HEK293 (cell line): ENCODE measurements around the gene LBX1.

Experiments used
- CTCF ChIA-PET: fragments of 350-600 bp; formaldehyde crosslinking; extraction: SDS; loops from one replicate; lab custom pipeline; 2021; ENCODE audit warnings: antibody characterized with exemption; lab: Yijun Ruan, JAX
- POLR2A ChIA-PET: fragments of 300-600 bp; formaldehyde crosslinking; extraction: SDS; loops from one replicate; lab custom pipeline; 2020; ENCODE audit warnings: antibody characterized with exemption, inconsistent platforms; lab: Yijun Ruan, JAX
- H3K27ac ChIP-seq: fragments of 200-500 bp; sonication (Bioruptor generic); 2 replicates; pipeline ENCODE4 v1.5.1; 2014; ENCODE audit warnings: low read depth, low read length, control low read depth, inconsistent platforms; ENCODE audit errors: extremely low read depth
- H3K36me3 ChIP-seq, 2 experiments: fragments of 200-500 bp in 1 of 2; sonication (Bioruptor generic) in 1 of 2; 1 replicate in 1 of 2; 2 replicates in 1 of 2; pipeline ENCODE4 v1.5.1; 2014 to 2017; ENCODE audit warnings: inconsistent platforms in 2 of 2, low read length in 2 of 2; ENCODE audit not compliant: control insufficient read depth in 2 of 2, insufficient read depth in 1 of 2
- H3K4me1 ChIP-seq: fragments of 200-500 bp; sonication (Bioruptor generic); 2 replicates; pipeline ENCODE4 v1.5.1; 2014; ENCODE audit warnings: mild to moderate bottlenecking, low read length, inconsistent platforms; ENCODE audit not compliant: control insufficient read depth, insufficient read depth
- H3K4me3 ChIP-seq: 2 replicates; pipeline ENCODE4 v1.5.1; 2011; ENCODE audit warnings: low read depth, mild to moderate bottlenecking, control low read depth, low read length, moderate library complexity
- H3K9me3 ChIP-seq: fragments of 200-500 bp; sonication (Bioruptor generic); 2 replicates; pipeline ENCODE4 v1.5.1; 2014; ENCODE audit warnings: low read depth, low read length, inconsistent platforms; ENCODE audit not compliant: control insufficient read depth, insufficient read depth
- BCL11B ChIP-seq: fragments of 450-650 bp; formaldehyde crosslinking; IDR thresholded peaks from 2 replicates; pipeline ENCODE4 v1.5.1; 2016; ENCODE audit warnings: low read depth, missing biosample characterization, missing genetic modification characterization
- GLI2 ChIP-seq: fragments of 450-650 bp; formaldehyde crosslinking; IDR thresholded peaks from 2 replicates; pipeline ENCODE4; 2017; ENCODE audit warnings: missing biosample characterization, missing genetic modification characterization, low read depth, borderline replicate concordance
- IKZF3 ChIP-seq: fragments of 450-650 bp; IDR thresholded peaks from 2 replicates; pipeline ENCODE4 v1.5.0; 2018; ENCODE audit warnings: missing biosample characterization, mild to moderate bottlenecking, missing genetic modification characterization, moderate library complexity
- KLF1 ChIP-seq: fragments of 450-650 bp; formaldehyde crosslinking; IDR thresholded peaks from 2 replicates; pipeline ENCODE4 v1.5.1; 2016; ENCODE audit warnings: missing biosample characterization, missing genetic modification characterization
- SALL2 ChIP-seq: fragments of 450-650 bp; formaldehyde crosslinking; IDR thresholded peaks from 2 replicates; pipeline ENCODE4 v1.5.0; 2017; ENCODE audit warnings: missing biosample characterization, mild to moderate bottlenecking, missing genetic modification characterization, borderline replicate concordance
- SP7 ChIP-seq: fragments of 450-650 bp; formaldehyde crosslinking; IDR thresholded peaks from 2 replicates; pipeline ENCODE4 v1.5.1; 2016; ENCODE audit warnings: missing biosample characterization, missing genetic modification characterization
- TRIM28 ChIP-seq: IDR thresholded peaks from 2 replicates; pipeline ENCODE4 v1.6.1; 2011; ENCODE audit warnings: low read length, control low read depth, borderline replicate concordance
- ZFP3 ChIP-seq: fragments of 450-650 bp; formaldehyde crosslinking; IDR thresholded peaks from 2 replicates; pipeline ENCODE4 v1.5.1; 2016; ENCODE audit warnings: low read depth, missing biosample characterization, missing genetic modification characterization
- ZNF10 ChIP-seq: fragments of 450-650 bp; formaldehyde crosslinking; IDR thresholded peaks from 2 replicates; pipeline ENCODE4 v1.5.1; 2017; ENCODE audit warnings: missing biosample characterization, missing genetic modification characterization
- ZNF169 ChIP-seq: fragments of 450-650 bp; formaldehyde crosslinking; IDR thresholded peaks from 2 replicates; pipeline ENCODE4 v1.5.1; 2016; ENCODE audit warnings: missing biosample characterization, missing genetic modification characterization
- ZNF2 ChIP-seq: fragments of 450-650 bp; formaldehyde crosslinking; IDR thresholded peaks from 2 replicates; pipeline ENCODE4 v1.5.1; 2016; ENCODE audit warnings: missing biosample characterization, missing genetic modification characterization
- ZNF274 ChIP-seq, 2 experiments: fragments of 200-500 bp in 1 of 2; fragments of 450-650 bp in 1 of 2; sonication (Bioruptor generic) in 1 of 2; formaldehyde crosslinking in 1 of 2; IDR thresholded peaks; 2 replicates each; pipeline versions ENCODE4 v1.5.1 to v1.6.1; 2014 to 2016; ENCODE audit warnings: borderline replicate concordance in 1 of 2, inconsistent platforms in 1 of 2, low read length in 1 of 2, missing biosample characterization in 1 of 2, missing genetic modification characterization in 1 of 2
- ZNF530 ChIP-seq: fragments of 450-650 bp; formaldehyde crosslinking; IDR thresholded peaks from 2 replicates; pipeline ENCODE4 v1.5.1; 2016; ENCODE audit warnings: low read depth, missing biosample characterization, missing genetic modification characterization
- ZNF555 ChIP-seq: fragments of 450-650 bp; formaldehyde crosslinking; conservative IDR thresholded peaks from 2 replicates; pipeline ENCODE4 v1.5.1; 2017; ENCODE audit warnings: missing biosample characterization, mild to moderate bottlenecking, missing genetic modification characterization, inconsistent platforms
- ZNF624 ChIP-seq: fragments of 450-650 bp; formaldehyde crosslinking; IDR thresholded peaks from 2 replicates; pipeline ENCODE4 v1.5.1; 2017; ENCODE audit warnings: missing biosample characterization, missing genetic modification characterization
- ZNF654 ChIP-seq: fragments of 450-650 bp; formaldehyde crosslinking; IDR thresholded peaks from 2 replicates; pipeline ENCODE4 v1.5.1; 2016; ENCODE audit warnings: low read depth, missing biosample characterization, missing genetic modification characterization
- ZNF670 ChIP-seq: fragments of 450-650 bp; formaldehyde crosslinking; IDR thresholded peaks from 2 replicates; pipeline ENCODE4 v1.5.1; 2016; ENCODE audit warnings: missing biosample characterization, missing genetic modification characterization, low read depth
- ZSCAN16 ChIP-seq: fragments of 450-650 bp; formaldehyde crosslinking; IDR thresholded peaks from 2 replicates; pipeline ENCODE4 v1.5.1; 2016; ENCODE audit warnings: missing biosample characterization, missing genetic modification characterization
- TF ChIP-seq, protein P1 (sequence below): fragments of 450-650 bp; formaldehyde crosslinking; IDR thresholded peaks from 2 replicates; pipeline ENCODE4 v1.5.1; 2016; ENCODE audit warnings: missing biosample characterization, missing genetic modification characterization
- TF ChIP-seq, protein P2 (sequence below): fragments of 450-650 bp; formaldehyde crosslinking; IDR thresholded peaks from 2 replicates; pipeline ENCODE4 v1.5.1; 2016; ENCODE audit warnings: missing biosample characterization, missing genetic modification characterization
- TF ChIP-seq, protein P3 (sequence below): fragments of 450-650 bp; formaldehyde crosslinking; IDR thresholded peaks from 2 replicates; pipeline ENCODE4 v1.5.1; 2017; ENCODE audit warnings: missing biosample characterization, missing genetic modification characterization

Gene LBX1

DNA sequence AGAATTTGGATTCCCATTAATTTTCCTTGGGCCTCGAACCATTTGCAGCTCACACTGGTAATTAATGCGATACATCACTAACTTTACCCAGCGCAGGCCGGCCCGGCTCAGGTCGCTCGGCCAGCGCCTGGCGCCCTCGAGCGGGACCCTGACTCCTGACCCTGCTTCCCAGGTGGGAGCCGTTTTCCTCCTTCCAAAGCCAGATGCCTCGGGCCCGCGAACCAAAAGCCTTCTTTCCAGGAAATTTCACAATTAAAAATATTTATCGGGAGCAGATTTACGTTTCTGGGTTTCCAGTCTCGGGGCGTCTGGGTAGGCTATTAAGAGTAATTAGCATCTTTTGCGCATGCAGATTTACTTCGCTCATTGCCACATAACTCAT lies 12.2 kb downstream of the LBX1 start:
- Histone ChIP-seq H3K36me3 (no peaks in the 10 kb centered on the region), H3K9me3 (no peaks in the 10 kb centered on the region), H3K4me3 (no peak overlapping the region), H3K27ac (no peak overlapping the region), H3K4me1 (no peaks in the 10 kb centered on the region; the same call in 1 of the 2 replicates)
- no peak for TF ChIP-seq ZNF2 (tag by site-specific recombination)
- TF ChIP-seq SALL2 (tag by site-specific recombination) = no peak
- TF ChIP-seq, protein P1, sequence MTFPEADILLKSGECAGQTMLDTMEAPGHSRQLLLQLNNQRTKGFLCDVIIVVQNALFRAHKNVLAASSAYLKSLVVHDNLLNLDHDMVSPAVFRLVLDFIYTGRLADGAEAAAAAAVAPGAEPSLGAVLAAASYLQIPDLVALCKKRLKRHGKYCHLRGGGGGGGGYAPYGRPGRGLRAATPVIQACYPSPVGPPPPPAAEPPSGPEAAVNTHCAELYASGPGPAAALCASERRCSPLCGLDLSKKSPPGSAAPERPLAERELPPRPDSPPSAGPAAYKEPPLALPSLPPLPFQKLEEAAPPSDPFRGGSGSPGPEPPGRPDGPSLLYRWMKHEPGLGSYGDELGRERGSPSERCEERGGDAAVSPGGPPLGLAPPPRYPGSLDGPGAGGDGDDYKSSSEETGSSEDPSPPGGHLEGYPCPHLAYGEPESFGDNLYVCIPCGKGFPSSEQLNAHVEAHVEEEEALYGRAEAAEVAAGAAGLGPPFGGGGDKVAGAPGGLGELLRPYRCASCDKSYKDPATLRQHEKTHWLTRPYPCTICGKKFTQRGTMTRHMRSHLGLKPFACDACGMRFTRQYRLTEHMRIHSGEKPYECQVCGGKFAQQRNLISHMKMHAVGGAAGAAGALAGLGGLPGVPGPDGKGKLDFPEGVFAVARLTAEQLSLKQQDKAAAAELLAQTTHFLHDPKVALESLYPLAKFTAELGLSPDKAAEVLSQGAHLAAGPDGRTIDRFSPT (tag by site-specific recombination) = no peak
- no peak for TF ChIP-seq KLF1 (tag by site-specific recombination)
- no peak for TF ChIP-seq ZNF654 (tag by site-specific recombination)
- POLR2A ChIA-PET = no interaction called here
- CTCF ChIA-PET = interaction anchor here (0.5 to 5.4 kb wide), 5 partner anchors 11 to 354 kb away, joined by 3 to 77 read pairs (median 3); no protein-coding TSS in a partner anchor

DNA sequence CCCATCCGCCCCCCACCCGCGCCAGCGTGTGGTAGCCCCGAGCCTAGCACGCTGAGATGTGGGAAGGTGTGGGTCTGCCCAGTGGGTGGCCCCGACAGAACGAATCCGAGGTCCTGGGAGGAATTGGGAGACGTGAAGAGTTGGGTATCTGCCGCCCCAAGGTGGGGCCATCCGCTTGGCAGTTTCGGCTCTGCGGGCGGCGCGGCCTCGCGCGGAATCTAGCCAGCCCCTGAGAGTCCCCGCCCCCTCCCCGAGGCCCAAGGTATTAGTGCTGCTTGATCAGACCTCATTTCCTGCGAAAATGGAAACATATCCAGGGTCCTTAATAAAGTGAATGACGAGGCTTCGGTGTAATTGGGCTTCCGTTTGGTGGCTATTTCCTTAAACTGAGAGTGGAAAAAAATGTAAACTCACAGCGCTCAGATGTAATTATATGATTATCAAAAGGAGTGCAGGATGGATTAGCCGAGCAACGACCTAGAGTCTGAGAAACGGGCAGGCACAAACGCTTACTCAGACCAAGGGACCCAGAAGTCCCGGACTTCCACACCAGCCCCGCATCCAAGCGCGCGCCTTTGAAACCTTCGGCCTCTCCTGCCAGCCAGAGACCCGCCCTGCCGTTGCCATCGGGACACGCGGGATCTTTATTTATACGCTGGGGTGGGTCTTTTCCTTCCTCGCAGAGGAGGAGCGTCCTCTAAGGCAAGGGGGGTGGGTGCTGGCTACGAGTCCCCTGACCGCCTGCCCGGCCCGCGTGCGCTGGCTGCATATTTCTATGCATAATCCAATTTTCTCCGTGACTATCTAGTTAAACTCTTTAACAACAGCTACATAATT lies 12.8 kb downstream of the LBX1 start:
- ChIA-PET CTCF (interaction anchor here (0.5 to 6.4 kb wide), 9 partner anchors 11 to 354 kb away, joined by 3 to 112 read pairs (median 5); no protein-coding TSS in a partner anchor), POLR2A (no interaction called here)
- Histone ChIP-seq H3K4me1 (no peaks in the 10 kb centered on the region; the same call in 1 of the 2 replicates), H3K9me3 (no peaks in the 10 kb centered on the region), H3K4me3 (no peak overlapping the region), H3K27ac (no peak overlapping the region), H3K36me3 (no peaks in the 10 kb centered on the region)
- TF ChIP-seq ZNF169 (tag by site-specific recombination) = no peak
- TF ChIP-seq, protein P2, sequence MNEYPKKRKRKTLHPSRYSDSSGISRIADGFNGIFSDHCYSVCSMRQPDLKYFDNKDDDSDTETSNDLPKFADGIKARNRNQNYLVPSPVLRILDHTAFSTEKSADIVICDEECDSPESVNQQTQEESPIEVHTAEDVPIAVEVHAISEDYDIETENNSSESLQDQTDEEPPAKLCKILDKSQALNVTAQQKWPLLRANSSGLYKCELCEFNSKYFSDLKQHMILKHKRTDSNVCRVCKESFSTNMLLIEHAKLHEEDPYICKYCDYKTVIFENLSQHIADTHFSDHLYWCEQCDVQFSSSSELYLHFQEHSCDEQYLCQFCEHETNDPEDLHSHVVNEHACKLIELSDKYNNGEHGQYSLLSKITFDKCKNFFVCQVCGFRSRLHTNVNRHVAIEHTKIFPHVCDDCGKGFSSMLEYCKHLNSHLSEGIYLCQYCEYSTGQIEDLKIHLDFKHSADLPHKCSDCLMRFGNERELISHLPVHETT = no peak
- no peak for TF ChIP-seq ZNF530 (tag by site-specific recombination)
- TF ChIP-seq TRIM28 = no peak
- TF ChIP-seq BCL11B (tag by site-specific recombination) = no peak
- TF ChIP-seq, protein P3, sequence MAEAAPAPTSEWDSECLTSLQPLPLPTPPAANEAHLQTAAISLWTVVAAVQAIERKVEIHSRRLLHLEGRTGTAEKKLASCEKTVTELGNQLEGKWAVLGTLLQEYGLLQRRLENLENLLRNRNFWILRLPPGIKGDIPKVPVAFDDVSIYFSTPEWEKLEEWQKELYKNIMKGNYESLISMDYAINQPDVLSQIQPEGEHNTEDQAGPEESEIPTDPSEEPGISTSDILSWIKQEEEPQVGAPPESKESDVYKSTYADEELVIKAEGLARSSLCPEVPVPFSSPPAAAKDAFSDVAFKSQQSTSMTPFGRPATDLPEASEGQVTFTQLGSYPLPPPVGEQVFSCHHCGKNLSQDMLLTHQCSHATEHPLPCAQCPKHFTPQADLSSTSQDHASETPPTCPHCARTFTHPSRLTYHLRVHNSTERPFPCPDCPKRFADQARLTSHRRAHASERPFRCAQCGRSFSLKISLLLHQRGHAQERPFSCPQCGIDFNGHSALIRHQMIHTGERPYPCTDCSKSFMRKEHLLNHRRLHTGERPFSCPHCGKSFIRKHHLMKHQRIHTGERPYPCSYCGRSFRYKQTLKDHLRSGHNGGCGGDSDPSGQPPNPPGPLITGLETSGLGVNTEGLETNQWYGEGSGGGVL = no peak
- no peak for TF ChIP-seq ZNF10 (tag by site-specific recombination)
- no peak for TF ChIP-seq ZNF670 (tag by site-specific recombination)
- no peak for TF ChIP-seq ZNF555 (tag by site-specific recombination)
- TF ChIP-seq ZNF274 (IDR thresholded peaks at IDR 0.05; ENCODE audit: low read length) = no peak
- no peak for TF ChIP-seq ZNF274 (tag by site-specific recombination; IDR thresholded peaks at IDR 0.05; ENCODE audit: borderline replicate concordance)
- TF ChIP-seq ZSCAN16 (tag by site-specific recombination) = no peak
- TF ChIP-seq ZNF624 (tag by site-specific recombination) = no peak
- no peak for TF ChIP-seq ZFP3 (tag by site-specific recombination)
- no peak for TF ChIP-seq SP7
- TF ChIP-seq IKZF3 (tag by site-specific recombination) = no peak
- no peak for TF ChIP-seq GLI2 (tag by site-specific recombination)
